ENCODE measurements around the gene C1orf232.
A peak's percentile ranks its signal among the peaks of the same experiment; 100 is the strongest.

The C1orf232 gene

DNA sequence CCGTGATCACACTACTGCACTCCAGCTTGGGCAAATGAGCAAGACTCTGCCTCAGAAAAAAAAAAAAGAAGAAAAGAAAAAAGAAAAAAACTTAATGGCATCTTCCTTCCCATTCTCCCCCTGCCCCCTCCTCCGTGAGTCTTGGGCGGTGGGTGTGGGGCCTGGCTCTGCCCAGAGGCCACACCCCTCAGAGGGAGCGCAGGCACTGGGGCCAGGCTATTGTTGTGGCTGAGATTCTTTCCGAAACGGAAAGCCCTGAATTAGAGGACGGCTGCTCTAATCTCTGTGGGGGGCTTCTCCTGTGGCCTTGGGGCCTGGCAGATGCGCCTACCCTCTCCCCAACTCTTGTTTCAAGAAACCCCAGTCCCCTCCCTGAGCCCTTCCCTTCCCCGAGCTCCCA, 14.0 kb downstream of the C1orf232 start:
- H3K27ac ChIP-seq: no peak overlapping the region
- no peak for TF ChIP-seq ZFX (IDR thresholded peaks at IDR 0.05; ENCODE audit: borderline replicate concordance)
- TF ChIP-seq, protein P1, sequence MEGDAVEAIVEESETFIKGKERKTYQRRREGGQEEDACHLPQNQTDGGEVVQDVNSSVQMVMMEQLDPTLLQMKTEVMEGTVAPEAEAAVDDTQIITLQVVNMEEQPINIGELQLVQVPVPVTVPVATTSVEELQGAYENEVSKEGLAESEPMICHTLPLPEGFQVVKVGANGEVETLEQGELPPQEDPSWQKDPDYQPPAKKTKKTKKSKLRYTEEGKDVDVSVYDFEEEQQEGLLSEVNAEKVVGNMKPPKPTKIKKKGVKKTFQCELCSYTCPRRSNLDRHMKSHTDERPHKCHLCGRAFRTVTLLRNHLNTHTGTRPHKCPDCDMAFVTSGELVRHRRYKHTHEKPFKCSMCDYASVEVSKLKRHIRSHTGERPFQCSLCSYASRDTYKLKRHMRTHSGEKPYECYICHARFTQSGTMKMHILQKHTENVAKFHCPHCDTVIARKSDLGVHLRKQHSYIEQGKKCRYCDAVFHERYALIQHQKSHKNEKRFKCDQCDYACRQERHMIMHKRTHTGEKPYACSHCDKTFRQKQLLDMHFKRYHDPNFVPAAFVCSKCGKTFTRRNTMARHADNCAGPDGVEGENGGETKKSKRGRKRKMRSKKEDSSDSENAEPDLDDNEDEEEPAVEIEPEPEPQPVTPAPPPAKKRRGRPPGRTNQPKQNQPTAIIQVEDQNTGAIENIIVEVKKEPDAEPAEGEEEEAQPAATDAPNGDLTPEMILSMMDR (IDR thresholded peaks at IDR 0.05): no peak

DNA sequence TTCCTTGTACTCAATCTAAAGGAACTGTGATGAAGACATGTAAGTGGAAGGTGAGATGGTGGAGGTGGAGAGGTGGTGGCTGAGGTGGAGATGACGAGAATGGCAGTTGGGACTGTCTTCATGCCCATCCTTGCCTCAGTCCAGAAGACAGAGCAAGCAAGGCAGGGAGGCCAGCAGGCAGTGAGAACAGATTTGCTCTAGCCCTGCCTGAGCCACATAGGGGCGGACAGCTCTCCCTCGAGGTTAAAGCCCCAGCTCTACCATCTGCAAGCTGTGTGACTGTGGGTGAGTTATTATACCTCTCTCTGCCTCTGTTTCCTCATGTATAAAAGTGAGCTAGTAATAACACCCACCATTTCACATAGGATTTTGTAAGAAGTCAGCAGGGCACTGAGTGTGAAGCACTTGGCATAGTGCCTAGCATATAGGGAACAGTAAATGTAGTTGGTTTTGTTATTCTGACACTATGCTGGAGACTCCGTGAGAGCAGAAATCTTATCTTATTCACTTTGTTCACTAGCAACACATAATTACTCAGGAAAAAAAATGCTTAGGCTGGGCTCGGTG, 14.7 kb downstream of the C1orf232 start:
- no peak overlapping the region for H3K27ac ChIP-seq
- TF ChIP-seq, protein P1 (IDR thresholded peaks at IDR 0.05): no peak
- no peak for TF ChIP-seq ZFX (IDR thresholded peaks at IDR 0.05; ENCODE audit: borderline replicate concordance)

DNA sequence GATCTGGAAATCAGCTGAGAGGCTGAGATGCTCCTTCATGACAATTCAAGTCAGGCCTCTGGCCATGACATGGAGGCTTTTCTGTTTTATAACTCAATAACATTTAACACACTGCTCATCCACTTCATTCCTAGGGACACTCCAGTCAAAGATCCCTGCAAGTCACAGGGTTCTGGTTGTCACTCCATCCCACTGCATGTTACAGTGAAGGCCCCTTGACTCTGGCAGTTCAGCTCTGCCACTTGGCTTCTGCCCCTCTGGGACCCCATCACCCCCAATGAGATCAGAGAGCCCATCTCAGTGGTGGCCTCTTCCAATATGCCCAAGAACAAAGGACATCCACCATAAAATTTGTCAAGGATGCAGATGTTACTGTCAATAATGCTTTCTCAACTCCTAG, 19.9 kb downstream of the C1orf232 start:
- TF ChIP-seq, protein P1 (IDR thresholded peaks at IDR 0.05): no peak
- TF ChIP-seq ZFX (IDR thresholded peaks at IDR 0.05; ENCODE audit: borderline replicate concordance): no peak
- H3K27ac ChIP-seq: no peak overlapping the region

DNA sequence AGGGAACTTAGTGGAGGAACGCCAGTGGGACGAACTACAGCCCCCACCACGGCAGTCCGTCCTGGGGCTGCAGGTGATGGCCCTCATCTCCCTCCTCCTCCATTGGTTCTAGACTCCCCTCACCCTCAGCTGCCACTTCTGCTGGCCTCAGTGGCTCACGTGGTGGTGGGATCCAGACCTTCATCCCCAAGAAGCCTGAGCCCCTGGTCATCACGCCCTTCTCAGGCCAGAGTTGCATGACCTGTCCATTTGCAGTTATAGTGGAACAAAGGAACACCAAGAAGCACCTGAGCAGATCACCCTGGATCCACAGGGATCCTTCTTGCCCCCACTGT, 22.8 kb downstream of the C1orf232 start:
- TF ChIP-seq ZFX (IDR thresholded peaks at IDR 0.05; ENCODE audit: borderline replicate concordance): no peak
- TF ChIP-seq, protein P1 (IDR thresholded peaks at IDR 0.05): no peak
- H3K27ac ChIP-seq: no peak overlapping the region

DNA sequence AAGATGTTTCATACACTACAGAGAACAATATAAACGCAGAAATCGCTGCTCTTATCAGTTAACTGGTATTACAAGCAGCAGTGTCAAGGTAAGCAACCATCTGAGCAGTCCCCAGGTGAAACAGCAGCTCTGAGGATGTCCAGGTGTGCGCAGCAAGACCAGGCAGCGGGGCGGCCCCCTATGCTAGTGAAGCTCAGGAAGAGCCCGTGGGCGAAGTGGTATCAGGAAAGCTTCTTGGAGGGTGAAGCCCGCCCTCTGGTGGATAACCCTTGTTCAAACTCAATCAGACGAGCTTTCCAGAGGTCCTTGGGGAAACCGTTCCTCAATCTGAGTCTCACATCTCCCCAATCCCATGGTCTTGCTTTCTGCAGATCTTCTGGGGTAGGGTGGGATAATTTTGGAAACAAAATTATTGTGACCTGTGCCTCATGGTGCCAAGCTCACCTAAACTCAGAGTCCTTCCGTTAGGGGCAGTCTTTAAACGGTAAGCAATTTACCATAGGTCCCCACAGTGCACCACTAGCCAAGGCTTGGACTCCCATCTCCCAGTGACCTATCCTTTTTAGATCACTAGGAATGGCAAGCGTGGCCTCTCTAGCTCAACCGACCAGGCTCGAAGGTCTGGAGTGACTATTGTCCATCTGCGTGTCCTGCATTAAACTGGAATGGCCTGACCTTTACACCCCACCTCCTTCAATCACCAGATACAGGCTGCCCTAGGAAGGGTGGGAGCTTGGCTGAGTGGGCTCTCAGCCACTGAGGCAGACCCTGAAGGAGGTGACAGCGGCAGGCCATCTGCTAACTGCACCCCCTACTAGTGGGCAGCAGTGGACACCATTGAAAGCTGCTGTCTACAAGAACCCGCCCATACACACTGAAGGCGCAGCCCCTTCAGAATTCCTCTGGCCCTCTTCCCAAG, 23.5 kb downstream of the C1orf232 start:
- TF ChIP-seq, protein P1 (IDR thresholded peaks at IDR 0.05): peak; percentile 87
- no peak for TF ChIP-seq ZFX (IDR thresholded peaks at IDR 0.05; ENCODE audit: borderline replicate concordance)

DNA sequence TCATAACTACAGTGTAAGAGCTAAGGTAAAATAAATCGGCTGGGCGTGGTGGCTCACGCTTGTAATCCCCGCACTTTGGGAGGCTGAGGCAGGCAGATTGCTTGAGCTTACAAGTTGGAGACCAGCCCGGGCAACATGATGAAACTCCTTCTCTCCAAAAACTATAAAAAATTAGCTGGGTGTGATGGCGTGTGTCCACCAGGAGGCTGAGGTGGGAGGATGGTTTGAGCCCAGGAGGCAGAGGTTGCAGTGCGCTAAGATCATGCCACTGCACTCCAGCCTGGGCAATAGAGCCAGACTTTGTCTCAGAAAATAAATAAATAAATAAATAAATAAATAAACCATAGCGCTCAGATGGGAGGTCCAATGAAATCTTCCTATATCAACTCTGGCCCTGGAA, 26.6 kb downstream of the C1orf232 start:
- no peak overlapping the region for H3K27ac ChIP-seq
- no peak for TF ChIP-seq ZFX (IDR thresholded peaks at IDR 0.05; ENCODE audit: borderline replicate concordance)
- TF ChIP-seq, protein P1 (IDR thresholded peaks at IDR 0.05): no peak

More for the DNA sequence above, 23.5 kb downstream of the C1orf232 start:
- no peak overlapping the region for H3K27ac ChIP-seq

DNA sequence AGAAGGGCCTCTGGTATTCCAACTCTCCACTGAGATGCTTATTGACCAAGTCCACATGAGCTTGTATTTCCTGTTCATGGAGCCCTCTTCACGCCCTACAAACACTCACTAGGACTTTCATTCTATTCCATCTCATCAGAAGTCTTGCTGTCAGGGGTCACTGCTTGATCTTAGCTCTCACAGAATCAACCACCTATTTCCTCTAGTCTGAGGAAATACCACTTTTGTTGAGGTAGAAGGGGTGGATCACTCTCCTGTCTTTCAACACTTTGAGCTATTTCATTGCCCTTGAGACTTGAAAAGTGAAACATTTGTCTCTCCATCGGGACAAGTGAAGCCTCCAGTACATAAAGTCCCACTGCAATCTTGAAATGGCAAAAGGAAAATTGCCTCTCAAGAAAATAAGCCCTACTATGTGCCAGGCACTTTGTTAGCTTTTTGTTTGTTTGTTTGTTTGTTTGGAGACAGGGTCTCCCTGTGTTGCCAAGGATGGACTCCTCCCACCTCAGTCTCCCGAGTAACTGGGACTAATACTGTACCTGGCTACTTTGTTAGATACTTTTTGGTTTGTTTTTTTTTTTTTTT, 29.7 kb downstream of the C1orf232 start:
- H3K27ac ChIP-seq: no peak overlapping the region
- TF ChIP-seq ZFX (IDR thresholded peaks at IDR 0.05; ENCODE audit: borderline replicate concordance): no peak
- TF ChIP-seq, protein P1 (IDR thresholded peaks at IDR 0.05): no peak

Data from 22Rv1 (cell line).